Measurements from ENCODE around the gene ALDH1A1.

DNA sequence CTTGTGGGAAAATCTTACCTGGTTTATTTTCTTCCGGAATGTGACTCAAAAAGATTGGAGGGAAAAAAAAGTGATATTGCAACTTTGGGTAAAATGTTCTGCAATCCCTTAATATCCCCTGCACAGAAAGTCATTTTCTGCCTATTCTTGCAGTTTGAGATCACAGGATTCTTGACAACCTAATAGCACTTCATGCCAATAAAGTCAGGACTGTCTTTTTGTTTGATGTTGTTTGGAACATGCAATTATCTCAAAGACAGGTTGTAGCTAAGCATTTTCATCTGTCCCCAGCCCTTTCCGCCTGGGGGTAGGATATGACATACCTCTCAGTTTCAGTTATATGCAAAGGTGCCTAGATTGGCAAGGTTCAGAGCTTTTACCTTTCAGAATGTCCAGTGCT is 63.9 kb downstream of the ALDH1A1 start:
- TF ChIP-seq CTCF (IDR thresholded peaks at IDR 0.05) (no peak), IRF3 (IDR thresholded peaks at IDR 0.05; ENCODE audit: low read depth, low read length) (no peak), TAF1 (IDR thresholded peaks at IDR 0.05; ENCODE audit: borderline replicate concordance, low read depth, low read length) (no peak), CHD2 (IDR thresholded peaks at IDR 0.05; ENCODE audit: low read length, partially characterized antibody) (no peak), POLR2AphosphoS5 (IDR thresholded peaks at IDR 0.05; ENCODE audit: low read depth, low read length) (no peak)
